CD14-positive monocyte (primary cell): ENCODE measurements around the gene CEMP1. TPM values are rescaled to one million over a fixed set of nuclear protein-coding genes. Genes with fewer than 3 reads are reported as not detected.
A peak's percentile ranks its signal among the peaks of the same experiment; 100 is the strongest.

Experiments used
- DNase-seq, 3 donors: peaks; one replicate each; pipeline ENCODE4 v3.0.0-alpha.2; 2011 to 2022
- H2AFZ ChIP-seq: 2 replicates; pipeline ENCODE4 v1.6.0; 2012; ENCODE audit warnings: mild to moderate bottlenecking, low read depth, low read length, inconsistent platforms; ENCODE audit not compliant: insufficient read depth, poor library complexity, severe bottlenecking
- H3K27ac ChIP-seq, 2 donors: 1 replicate in 1 of 2; 2 replicates in 1 of 2; pipeline ENCODE4 v1.5.1; 2012 to 2013; ENCODE audit warnings: low read length in 2 of 2, control low read depth in 1 of 2, inconsistent platforms in 1 of 2, low read depth in 1 of 2, mild to moderate bottlenecking in 1 of 2
- H3K27me3 ChIP-seq, 2 donors: one replicate each; pipeline versions ENCODE4 v1.6.0 to v1.6.1; 2011 to 2013; ENCODE audit warnings: low read length in 2 of 2; ENCODE audit not compliant: control insufficient read depth in 2 of 2, insufficient read depth in 2 of 2
- H3K36me3 ChIP-seq, 2 donors: replicated peaks in 1 of 2; 1 replicate in 1 of 2; 2 replicates in 1 of 2; pipeline versions ENCODE4 v1.5.1 to v1.6.1; 2012 to 2013; ENCODE audit warnings: low read length in 2 of 2, control low read depth in 1 of 2, inconsistent platforms in 1 of 2, mild to moderate bottlenecking in 1 of 2; ENCODE audit not compliant: insufficient read depth in 2 of 2, control insufficient read depth in 1 of 2
- H3K4me1 ChIP-seq, 2 donors: 1 replicate in 1 of 2; 2 replicates in 1 of 2; pipeline versions ENCODE4 v1.5.1 to v1.6.1; 2012 to 2013; ENCODE audit warnings: low read length in 2 of 2, control low read depth in 1 of 2, inconsistent platforms in 1 of 2, mild to moderate bottlenecking in 1 of 2, moderate library complexity in 1 of 2; ENCODE audit not compliant: insufficient read depth in 2 of 2, control insufficient read depth in 1 of 2
- H3K4me2 ChIP-seq: replicated peaks from 2 replicates; pipeline ENCODE3; 2012; ENCODE audit warnings: low read length, moderate library complexity, mild to moderate bottlenecking; ENCODE audit not compliant: poor library complexity, severe bottlenecking; ENCODE audit errors: extremely low read depth
- H3K4me3 ChIP-seq, 3 experiments: fragments of 200-600 bp in 1 of 3; sonication (generic) in 1 of 3; replicated peaks in 1 of 3; 1 replicate in 2 of 3; 2 replicates in 1 of 3; pipeline ENCODE4 v1.5.1; 2011 to 2013; ENCODE audit warnings: low read length in 3 of 3, mild to moderate bottlenecking in 3 of 3, control low read depth in 2 of 3, low read depth in 2 of 3, inconsistent platforms in 1 of 3, moderate library complexity in 1 of 3
- H3K79me2 ChIP-seq: 2 replicates; pipeline ENCODE4 v1.6.0; 2012; ENCODE audit warnings: mild to moderate bottlenecking, control low read depth, inconsistent platforms, low read length, moderate library complexity; ENCODE audit not compliant: insufficient read depth
- H3K9ac ChIP-seq: 2 replicates; pipeline ENCODE4 v1.6.0; 2017; ENCODE audit warnings: low read length, mild to moderate bottlenecking; ENCODE audit not compliant: insufficient read depth, poor library complexity, severe bottlenecking
- H3K9me3 ChIP-seq, 2 donors: replicated peaks in 1 of 2; 1 replicate in 1 of 2; 2 replicates in 1 of 2; pipeline versions ENCODE4 v1.5.1 to v1.6.1; 2012 to 2013; ENCODE audit warnings: low read length in 2 of 2, control low read depth in 1 of 2; ENCODE audit not compliant: control insufficient read depth in 1 of 2, insufficient read depth in 1 of 2
- H4K20me1 ChIP-seq: 2 replicates; pipeline ENCODE4 v1.6.0; 2012; ENCODE audit warnings: mild to moderate bottlenecking, low read length, control low read depth, moderate library complexity; ENCODE audit not compliant: insufficient read depth
- H3K27ac Mint-ChIP-seq, 7 donors: one replicate each; pipeline ENCODE4 v1.8.0; 2020; ENCODE audit warnings: mild to moderate bottlenecking in 7 of 7, mixed read lengths in 7 of 7, moderate library complexity in 6 of 7, inconsistent platforms in 2 of 7
- H3K27me3 Mint-ChIP-seq, 3 donors: one replicate each; pipeline ENCODE4 v1.8.0; 2021 to 2022; ENCODE audit warnings: low read depth in 3 of 3, mild to moderate bottlenecking in 3 of 3, mixed read lengths in 3 of 3, moderate library complexity in 3 of 3, inconsistent platforms in 1 of 3
- H3K36me3 Mint-ChIP-seq, 2 donors: one replicate each; pipeline ENCODE4 v1.8.0; 2020; ENCODE audit warnings: mixed read lengths in 2 of 2, inconsistent platforms in 1 of 2, mild to moderate bottlenecking in 1 of 2
- H3K4me1 Mint-ChIP-seq: one replicate; pipeline ENCODE4 v1.8.0; 2020; ENCODE audit warnings: mild to moderate bottlenecking, mixed read lengths
- H3K4me3 Mint-ChIP-seq, 2 donors: one replicate each; pipeline ENCODE4 v1.8.0; 2020; ENCODE audit warnings: mild to moderate bottlenecking in 2 of 2, mixed read lengths in 2 of 2, moderate library complexity in 1 of 2
- H3K9me3 Mint-ChIP-seq, 7 donors: one replicate each; pipeline ENCODE4 v1.8.0; 2020 to 2022; ENCODE audit warnings: mixed read lengths in 7 of 7, mild to moderate bottlenecking in 6 of 7, moderate library complexity in 6 of 7, inconsistent platforms in 2 of 7
- CTCF ChIP-seq: fragments of 200-600 bp; IDR thresholded peaks from one replicate; pipeline ENCODE4 v1.8.0; 2022; ENCODE audit warnings: antibody characterized with exemption, mild to moderate bottlenecking
- WGBS: methylation state at CpG from one replicate; pipeline ENCODE4 v1.1.5; 2013; ENCODE audit warnings: missing lambda C conversion rate; ENCODE audit not compliant: insufficient coverage; 5-methylcytosine and 5-hydroxymethylcytosine counted together
- intact Hi-C, 2 donors: fragments of 100-400 bp; cut with micrococcal nuclease; formaldehyde crosslinking; loops; one replicate each; pipeline versions ENCODE4 v1.15.0 to v1.15.1; 2023
- polyA plus RNA-seq, 3 donors: library from polyadenylated mRNA; depleted of rRNA in 1 of 3; unstranded in 2 of 3; stranded (reverse) in 1 of 3; fragments of 300-500 nt in 2 of 3; fragments of >200 nt in 1 of 3; fragmentation: Illumina TruSeq in 2 of 3; gene quantifications; 1 replicate in 2 of 3; 2 replicates in 1 of 3; pipeline ENCODE4 v1.2.3, GENCODE V29; 2012 to 2021

The CEMP1 gene
- polyA plus RNA-seq, 3 donors: 0.12 to 0.56 TPM; not detected in 1

- H3K4me3 ChIP-seq: peak overlapping the region in 1 of 3 experiments; percentile 100
- TF ChIP-seq CTCF: no peak
- no peaks in the 10 kb centered on the region for H3K9me3 ChIP-seq
- H3K36me3 ChIP-seq: peaks cover 29 to 30% of the 10 kb centered on the region in 2 donors
- peak overlapping the region; percentile 98 for H3K9ac ChIP-seq
- WGBS: 82% methylated on average over 36 of the region's 39 CpGs
- H3K27me3 Mint-ChIP-seq: peaks cover 0 to 4% (median 0%) of the 10 kb centered on the region in 3 donors
- no peaks in the 10 kb centered on the region for H3K27me3 ChIP-seq
- H2AFZ ChIP-seq: no peak overlapping the region
- peaks cover 49 to 71% of the 10 kb centered on the region in 2 donors for H3K36me3 Mint-ChIP-seq
- H3K4me1 ChIP-seq: peaks cover 57 to 61% of the 10 kb centered on the region in 2 donors
- H3K9me3 Mint-ChIP-seq: peaks cover 0 to 4% (median 0%) of the 10 kb centered on the region in 7 donors
- peaks cover 58% of the 10 kb centered on the region for H3K4me1 Mint-ChIP-seq
- peaks cover 82% of the 10 kb centered on the region for H3K79me2 ChIP-seq
- peak overlapping the region; percentile 96 to 100 (median 99) for H3K27ac Mint-ChIP-seq
- DNase-seq: peak in 1 of 3 donors; percentile 3
- H3K4me3 Mint-ChIP-seq: peak overlapping the region; percentile 75 to 99
- peaks cover 91% of the 10 kb centered on the region for H4K20me1 ChIP-seq
- H3K4me2 ChIP-seq: peak overlapping the region; percentile 99
- H3K27ac ChIP-seq: peak overlapping the region; percentile 96
- intact Hi-C loops: loop anchor here in 1 of 2 donors (2.0 kb wide), 1 partner anchor 22 kb away; no protein-coding TSS in a partner anchor
Observed at GRCh38 chr16:2518823-2519710, 12.1 kb downstream of the CEMP1 start.

- H3K27me3 Mint-ChIP-seq: peaks cover 0 to 4% (median 0%) of the 10 kb centered on the region in 3 donors
- H3K4me1 Mint-ChIP-seq: peaks cover 62% of the 10 kb centered on the region
- intact Hi-C loops: loop anchor here in 1 of 2 donors (2.0 kb wide), 1 partner anchor 23 kb away; no protein-coding TSS in a partner anchor
- 74% methylated on average over 5 of the region's 12 CpGs for WGBS
- peak overlapping the region; percentile 99 to 100 (median 99) for H3K27ac Mint-ChIP-seq
- Histone ChIP-seq H3K9ac (peak overlapping the region; percentile 98), H3K79me2 (peaks cover 81% of the 10 kb centered on the region), H3K9me3 (no peaks in the 10 kb centered on the region), H3K4me1 (peaks cover 61 to 65% of the 10 kb centered on the region in 2 donors), H3K27ac (peak overlapping the region; percentile 96), H3K4me2 (peak overlapping the region; percentile 99), H2AFZ (no peak overlapping the region), H3K27me3 (no peaks in the 10 kb centered on the region), H3K4me3 (peak overlapping the region in 1 of 3 experiments; percentile 100), H4K20me1 (peaks cover 81% of the 10 kb centered on the region), H3K36me3 (peaks cover 19 to 20% of the 10 kb centered on the region in 2 donors)
- H3K4me3 Mint-ChIP-seq: peak overlapping the region; percentile 98 to 99
- H3K9me3 Mint-ChIP-seq: peaks cover 0 to 4% (median 0%) of the 10 kb centered on the region in 7 donors
- TF ChIP-seq CTCF: no peak
- peaks cover 39 to 62% of the 10 kb centered on the region in 2 donors for H3K36me3 Mint-ChIP-seq
- no peak for DNase-seq
Observed at GRCh38 chr16:2517954-2518605, 13.1 kb downstream of the CEMP1 start.
